Measurements from ENCODE around the gene RFX2.
A peak's percentile ranks its signal among the peaks of the same experiment; 100 is the strongest.
"Not testable (repeated sequence)": the region's sequence is repeated elsewhere in the genome, so short reads cannot be mapped to it uniquely, and the experiment has no call there.

The RFX2 gene

GRCh38 chr19:5966941-5967340 is 143.4 kb downstream of the RFX2 start:
- DNase-seq = no peak

DNA sequence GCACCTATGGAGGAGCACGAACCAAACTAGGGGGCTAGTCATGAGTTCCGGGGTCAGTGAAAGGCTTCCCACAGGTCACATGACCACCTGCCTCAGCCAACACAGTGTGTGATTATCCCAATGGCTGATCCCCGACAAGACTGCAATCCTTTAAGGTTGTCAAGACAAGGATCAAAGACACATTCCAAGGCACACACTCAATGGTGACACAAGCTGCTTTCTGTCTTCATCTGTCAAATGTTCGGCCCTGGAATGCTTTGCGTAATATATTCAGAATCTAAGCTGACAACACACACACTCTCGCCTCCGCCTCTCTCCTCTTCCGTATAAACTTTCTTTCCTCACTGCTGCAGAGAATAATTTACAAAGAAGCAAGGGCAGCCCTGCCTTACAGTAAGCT is 144.1 kb downstream of the RFX2 start:
- DNase-seq = no peak

GRCh38 chr19:5964816-5965565 is 145.3 kb downstream of the RFX2 start:
- no peak for DNase-seq

DNA sequence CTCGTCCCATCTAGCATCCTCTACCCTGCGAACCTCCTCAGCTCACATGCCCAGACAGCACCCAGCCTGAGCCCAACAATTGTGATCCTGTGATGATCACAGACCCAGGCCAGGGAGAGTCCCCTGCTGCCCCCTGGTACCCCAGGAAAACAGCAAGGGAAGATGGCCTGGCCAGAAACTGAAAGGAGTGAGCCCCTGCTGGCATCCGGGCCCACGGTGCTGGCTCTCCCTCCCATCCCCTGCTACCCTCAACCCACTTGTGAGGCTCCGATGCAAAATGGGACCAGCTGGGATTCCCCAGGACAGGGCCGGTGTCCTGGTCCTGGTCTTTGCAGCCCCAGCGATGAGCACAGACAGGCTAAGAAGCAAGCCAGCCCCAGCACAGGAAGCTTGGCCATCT is 146.4 kb downstream of the RFX2 start:
- DNase-seq = no peak

- not testable (repeated sequence) for DNase-seq
Observed at GRCh38 chr19:5963259-5963658, 147.0 kb downstream of the RFX2 start.

GRCh38 chr19:5961969-5962945 is 148.0 kb downstream of the RFX2 start:
- peak; percentile 83 for DNase-seq

DNA sequence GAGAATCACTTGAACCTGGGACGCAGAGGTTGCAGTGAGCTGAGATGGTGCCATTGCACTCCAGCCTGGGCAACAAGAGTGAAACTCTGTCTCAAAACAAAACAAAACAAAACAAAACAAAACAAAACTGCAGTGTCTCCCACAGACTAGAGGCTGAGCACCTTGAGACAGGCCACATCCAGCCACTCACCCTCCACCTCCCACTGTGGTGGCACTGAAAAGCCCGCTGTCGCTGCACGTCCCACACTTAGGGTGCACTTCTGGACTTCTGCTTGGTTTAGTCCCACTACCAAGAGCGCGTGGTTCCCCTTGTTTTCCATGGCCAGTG is 148.7 kb downstream of the RFX2 start:
- DNase-seq = not testable (repeated sequence)

DNA sequence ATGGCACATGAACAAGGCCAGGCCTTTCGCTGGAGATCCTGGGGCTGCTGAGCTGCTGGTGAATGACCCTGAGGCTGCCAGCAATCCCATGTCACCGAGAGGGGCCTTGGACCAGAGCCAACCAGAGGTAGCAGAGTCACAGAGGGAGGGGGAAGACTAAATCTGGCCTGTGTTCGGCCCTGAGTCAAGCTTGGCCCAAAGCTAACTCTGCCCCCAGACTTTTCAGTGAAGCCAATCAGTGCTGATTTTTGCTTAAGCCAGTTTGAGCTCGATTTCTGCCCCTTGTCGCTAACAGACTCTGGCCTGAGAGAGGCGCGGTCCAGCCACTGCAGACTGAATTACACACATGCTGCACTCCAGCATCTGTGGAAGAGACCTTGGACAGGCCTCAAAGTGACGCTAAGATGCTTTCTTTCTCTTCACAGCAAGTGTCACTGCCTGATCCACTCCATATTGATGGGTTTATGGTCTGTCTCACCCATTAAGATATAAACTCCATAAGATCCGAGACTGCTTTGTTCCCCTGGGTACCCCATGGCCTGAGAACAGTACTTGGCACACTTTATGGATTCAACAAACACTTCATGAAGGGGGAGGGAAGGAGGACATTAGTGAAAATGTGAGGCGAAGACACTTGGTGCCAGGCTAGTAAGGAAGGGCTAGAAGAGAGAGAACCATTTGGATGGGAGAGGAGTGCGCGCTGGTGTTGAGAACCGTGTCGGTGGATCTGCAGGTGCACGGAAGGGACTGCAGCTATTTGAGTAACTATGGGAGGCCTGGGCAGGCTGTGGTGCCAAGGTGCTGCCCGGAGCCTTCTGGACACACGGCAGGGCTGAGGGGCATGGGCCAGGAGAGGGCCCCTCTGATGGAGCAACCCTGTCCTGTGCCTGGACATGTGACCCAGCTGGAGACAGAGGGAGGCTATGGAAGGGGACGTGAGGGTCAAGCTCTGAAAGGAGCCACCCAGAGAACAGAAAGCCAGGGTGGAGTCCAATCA is 150.0 kb downstream of the RFX2 start:
- no peak for DNase-seq

DNA sequence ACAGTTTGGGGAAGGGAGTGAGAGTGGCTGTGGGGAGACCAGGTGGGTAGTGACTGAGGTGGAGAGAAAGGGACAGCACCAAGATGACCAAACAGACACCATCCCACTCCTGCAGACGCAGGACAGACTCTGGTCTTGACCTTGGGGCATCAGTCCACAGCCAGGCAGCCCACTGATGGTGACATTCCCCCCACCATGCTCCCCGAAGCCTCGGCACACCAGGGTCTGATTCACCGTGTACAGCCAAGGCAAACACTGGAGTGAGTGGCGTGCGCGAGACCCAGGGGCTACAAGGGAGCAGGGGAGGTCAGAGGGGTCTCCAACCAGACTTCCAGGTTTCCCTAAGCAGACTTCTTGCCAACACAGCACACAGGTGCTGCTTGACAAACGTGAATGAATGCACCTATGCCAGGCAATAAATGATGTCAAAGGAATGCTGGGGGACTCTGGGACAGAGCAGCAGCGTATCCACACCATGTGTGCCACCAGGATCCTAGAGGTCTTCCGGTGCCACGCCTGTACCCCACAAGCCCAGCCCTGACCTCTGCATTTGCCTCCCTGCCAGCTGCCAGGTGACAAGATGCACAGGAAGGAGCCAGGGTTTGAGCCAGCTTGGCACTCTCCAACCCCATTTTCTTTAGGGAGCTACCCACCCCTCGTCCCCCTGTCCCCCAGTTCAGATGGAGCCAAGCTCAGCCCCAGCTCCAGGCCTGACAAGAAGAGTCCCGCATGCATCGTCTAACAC is 150.9 kb downstream of the RFX2 start:
- DNase-seq = no peak

DNA sequence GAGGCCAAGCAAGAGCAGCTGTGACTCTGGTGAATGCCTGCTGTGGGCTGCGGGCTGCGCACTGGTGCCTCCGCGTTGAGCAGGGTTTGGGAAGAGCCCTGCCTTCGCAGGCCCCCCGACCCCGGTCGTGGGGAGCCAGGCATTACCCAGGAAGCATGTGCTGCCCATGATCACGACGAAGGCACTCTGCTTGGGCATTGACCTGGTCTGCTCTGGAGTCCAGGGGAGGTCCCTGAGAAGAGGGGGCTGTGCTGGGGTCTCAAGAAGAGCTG is 151.5 kb downstream of the RFX2 start:
- DNase-seq = no peak

DNA sequence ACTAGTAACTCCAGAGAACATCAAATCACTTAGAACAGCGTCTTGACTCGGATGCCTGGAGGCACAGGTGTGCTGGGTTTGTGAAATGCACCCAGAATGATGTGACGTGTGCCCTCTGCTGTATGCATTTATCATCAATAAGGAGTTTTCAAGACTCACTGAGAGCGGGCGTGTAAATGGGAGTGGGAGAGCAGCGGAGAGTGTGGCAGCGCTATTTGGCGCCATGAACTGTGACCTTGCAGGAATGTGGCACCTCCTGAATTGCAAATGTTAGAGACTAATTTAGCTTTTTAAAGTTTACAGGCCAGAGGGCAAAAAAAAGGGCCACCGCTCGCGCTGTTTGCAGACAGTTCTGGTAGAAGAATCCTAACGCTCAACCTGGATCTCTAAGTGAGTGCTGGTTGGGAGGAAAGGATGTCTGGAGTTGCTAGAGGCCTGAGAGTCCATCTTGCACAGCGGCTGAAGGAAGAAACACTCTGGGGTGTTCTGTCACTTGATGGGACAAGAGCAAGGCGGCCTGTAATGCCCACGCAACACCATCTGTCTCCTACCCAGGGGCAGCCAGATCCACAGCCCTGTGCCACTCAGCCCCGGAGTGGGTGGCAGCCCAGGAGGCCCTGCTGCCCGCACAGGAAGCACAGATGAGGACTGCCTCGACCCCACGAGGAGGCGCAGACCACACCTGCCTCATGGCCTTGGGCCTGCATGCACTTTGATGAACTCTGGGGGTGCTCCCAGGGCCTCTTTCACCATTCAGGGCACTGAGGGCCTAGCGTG is 152.0 kb downstream of the RFX2 start:
- DNase-seq = no peak

GRCh38 chr19:5957170-5957569 is 153.1 kb downstream of the RFX2 start:
- no peak for DNase-seq

DNA sequence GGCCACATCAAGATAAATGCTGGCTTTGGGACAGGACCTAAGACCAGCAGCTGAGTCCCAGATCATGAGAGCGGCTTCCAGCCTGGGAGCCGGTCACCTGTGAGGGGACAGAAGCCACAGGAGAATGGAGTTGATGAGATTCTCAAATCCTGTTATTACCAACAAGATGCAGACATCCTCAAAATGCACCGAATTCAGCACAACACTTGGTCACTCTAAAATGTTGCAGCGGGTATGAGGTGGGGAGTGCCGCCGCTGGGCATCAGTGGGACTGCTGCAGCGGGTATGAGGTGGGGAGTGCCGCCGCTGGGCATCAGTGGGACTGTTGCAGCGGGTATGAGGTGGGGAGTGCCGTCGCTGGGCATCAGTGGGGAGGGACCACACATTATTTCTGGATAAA is 153.6 kb downstream of the RFX2 start:
- no peak for DNase-seq

DNA sequence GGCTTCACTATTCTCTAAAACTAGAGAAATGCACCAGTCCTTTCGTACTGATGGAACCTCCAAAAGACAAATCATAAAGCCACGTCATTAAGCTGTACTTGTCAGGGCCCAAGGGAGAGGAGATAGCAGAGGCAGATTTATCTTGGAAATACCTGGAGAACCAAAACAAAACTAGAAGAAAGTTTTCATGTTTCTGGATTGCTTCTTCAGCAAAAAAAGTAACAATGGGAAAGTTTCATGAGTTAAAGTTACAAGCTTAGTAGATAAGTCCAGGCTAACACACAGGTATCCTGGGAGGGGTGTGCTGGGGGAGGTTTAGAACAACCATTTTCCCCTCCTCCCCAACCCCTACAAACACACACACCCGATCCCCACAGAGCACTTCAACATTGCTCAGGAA is 154.0 kb downstream of the RFX2 start:
- DNase-seq = no peak

DNA sequence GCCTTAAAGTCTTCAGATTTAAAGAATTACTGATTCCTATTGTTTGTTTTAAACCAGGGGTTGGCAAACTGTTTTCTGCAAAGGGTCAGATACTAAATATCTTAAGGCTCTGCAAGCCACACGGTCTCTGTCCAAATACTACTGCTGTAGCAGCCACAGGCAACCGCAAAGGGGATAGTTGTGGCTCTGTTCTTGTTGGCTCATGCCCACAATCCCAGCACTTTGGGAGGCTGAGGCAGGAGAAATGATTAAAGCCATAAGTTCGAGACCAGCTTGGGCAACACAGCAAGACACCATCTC is 154.7 kb downstream of the RFX2 start:
- no peak for DNase-seq

- no peak for DNase-seq
Observed at GRCh38 chr19:5954293-5954692, 156.0 kb downstream of the RFX2 start.

DNA sequence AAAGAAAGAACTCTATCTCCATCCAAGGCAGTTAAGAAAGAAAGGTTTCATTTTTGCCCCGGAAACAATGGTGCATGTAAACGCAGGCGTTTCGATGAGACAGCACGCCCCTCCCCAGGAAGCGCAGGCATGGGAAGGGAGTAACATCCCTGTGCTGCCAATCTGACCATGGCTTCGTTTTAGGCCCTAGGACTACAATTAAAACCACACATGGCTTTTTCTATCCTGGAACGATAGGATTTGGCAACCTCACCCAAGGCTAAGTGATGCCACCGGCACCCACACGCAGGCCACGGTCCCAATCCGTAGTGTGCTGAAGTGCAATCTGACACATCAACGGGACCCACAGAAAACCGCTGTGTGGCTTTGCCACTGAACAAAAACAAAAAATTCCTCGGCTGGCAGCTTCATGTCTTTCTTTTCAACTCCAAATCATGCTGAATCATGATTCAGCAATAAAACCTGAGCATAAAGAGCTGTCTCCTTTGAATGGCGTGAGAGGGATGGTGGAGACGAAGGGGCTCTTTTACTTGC is 156.6 kb downstream of the RFX2 start:
- DNase-seq = peak; percentile 69

DNA sequence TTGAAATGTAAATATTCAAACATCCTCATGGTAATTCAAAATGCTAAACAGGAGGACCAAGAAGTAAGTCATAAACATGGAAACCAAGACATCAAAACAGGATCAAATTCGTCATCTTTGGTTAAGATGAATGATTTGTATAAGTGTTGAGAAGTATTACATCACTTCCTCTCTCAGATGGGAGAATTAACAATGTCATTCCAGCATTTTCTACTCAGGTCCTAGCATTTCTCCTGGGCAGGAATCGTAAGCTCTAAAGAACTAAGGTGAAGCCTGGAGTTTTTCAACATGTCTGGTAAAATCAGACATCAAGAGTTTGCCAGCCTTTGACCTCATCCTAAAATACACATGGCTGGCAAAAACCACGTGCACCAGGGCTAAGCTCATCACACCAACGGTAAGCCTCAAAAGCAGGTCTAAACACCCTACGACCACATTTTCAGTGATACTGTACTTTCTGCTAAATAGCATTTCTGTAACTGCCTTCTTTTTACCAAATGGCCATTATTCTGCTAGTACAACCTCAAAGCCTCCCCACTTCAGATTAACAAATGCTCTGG is 157.2 kb downstream of the RFX2 start:
- DNase-seq = no peak

- no peak for DNase-seq
Observed at GRCh38 chr19:5952193-5953029, 157.9 kb downstream of the RFX2 start.

DNA sequence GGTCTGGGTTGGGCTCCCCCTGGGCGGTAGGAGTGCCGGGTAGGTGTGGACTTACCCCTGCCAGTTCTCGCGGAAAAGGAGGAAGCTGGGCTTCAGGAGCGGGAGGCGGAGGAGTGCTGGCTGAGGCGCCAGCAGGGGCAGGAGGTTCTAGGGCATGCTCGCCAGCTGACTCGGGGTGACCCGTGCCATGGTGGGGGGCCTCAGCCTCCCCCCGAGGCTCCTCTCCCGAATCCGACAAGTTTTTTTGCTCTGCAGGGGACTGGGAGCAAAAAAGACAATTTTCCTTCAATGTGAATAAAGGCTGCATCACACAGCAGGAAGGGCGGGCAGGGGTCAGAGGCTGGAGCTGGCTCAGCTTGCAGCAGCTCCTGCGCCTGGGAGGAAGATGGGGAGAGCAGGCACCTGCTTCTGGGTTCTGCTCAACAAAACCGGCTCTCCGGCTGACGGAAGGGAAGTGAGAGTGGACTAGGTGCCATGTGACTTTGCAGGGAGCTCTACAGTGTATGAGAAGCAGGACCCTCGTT is 158.9 kb downstream of the RFX2 start:
- DNase-seq = no peak
